Measurements from ENCODE around the gene COL2A1. TPM values are rescaled to one million over a fixed set of nuclear protein-coding genes. Genes with fewer than 3 reads are reported as not detected.

Gene COL2A1
- total RNA-seq, 1 donor from 2014 or later, result 3.8 TPM

DNA sequence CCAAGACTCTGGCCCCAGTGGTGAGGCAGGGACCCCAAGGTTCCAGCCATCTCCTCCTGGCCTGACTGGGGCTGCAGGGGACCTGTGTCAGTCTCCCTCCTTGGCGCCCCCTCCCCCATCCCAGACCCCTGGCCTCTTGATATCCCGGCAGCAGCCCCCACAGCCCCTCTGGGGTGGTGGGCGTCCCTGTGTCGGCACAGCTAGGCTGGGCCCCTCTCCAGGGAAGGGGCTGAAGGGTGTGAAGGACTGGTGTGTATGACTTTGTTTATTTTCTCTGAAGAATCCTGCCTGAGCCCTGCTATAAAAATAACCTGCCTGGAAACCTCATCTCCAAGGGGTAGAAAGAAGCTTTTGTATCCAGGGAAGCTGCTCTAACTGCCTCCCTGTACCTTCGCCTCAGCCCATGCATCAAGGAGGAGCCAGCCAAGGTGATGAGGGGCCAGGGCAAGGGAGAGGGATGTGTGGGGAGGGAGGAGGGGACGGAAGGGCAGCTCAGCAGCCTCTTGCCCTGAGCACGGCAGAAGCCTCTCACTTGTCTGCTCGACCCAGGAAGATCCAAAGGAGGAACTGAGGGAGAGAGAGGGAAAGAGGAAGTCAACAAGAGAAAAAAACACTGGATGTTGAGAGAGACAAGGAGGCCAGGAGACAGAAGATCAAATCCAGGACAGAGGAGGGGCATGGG is 25.4 kb upstream of the COL2A1 start:
- no peak for DNase-seq (ENCODE audit: low read depth)
- TF ChIP-seq CTCF (IDR thresholded peaks at IDR 0.05; ENCODE audit: insufficient read depth, low read length, poor library complexity, severe bottlenecking), result no peak
- H3K4me3 ChIP-seq (ENCODE audit: low read depth, low read length), result no peak overlapping the region
- H3K36me3 ChIP-seq (ENCODE audit: control insufficient read depth, insufficient read depth, low read length), result no peaks in the 10 kb centered on the region
- peaks cover 2% of the 10 kb centered on the region for H3K27me3 ChIP-seq (ENCODE audit: control insufficient read depth, insufficient read depth, low read length)

GRCh38 chr12:48028541-48029431 is 24.5 kb upstream of the COL2A1 start:
- Histone ChIP-seq H3K4me3 (ENCODE audit: low read depth, low read length) (no peak overlapping the region), H3K36me3 (ENCODE audit: control insufficient read depth, insufficient read depth, low read length) (no peaks in the 10 kb centered on the region), H3K27me3 (ENCODE audit: control insufficient read depth, insufficient read depth, low read length) (peaks cover 2% of the 10 kb centered on the region)
- no peak for DNase-seq (ENCODE audit: low read depth)
- TF ChIP-seq CTCF (IDR thresholded peaks at IDR 0.05; ENCODE audit: insufficient read depth, low read length, poor library complexity, severe bottlenecking), result no peak

GRCh38 chr12:48027183-48028002 is 23.1 kb upstream of the COL2A1 start:
- H3K27me3 ChIP-seq (ENCODE audit: control insufficient read depth, insufficient read depth, low read length), result peaks cover 7% of the 10 kb centered on the region
- no peak for TF ChIP-seq CTCF (IDR thresholded peaks at IDR 0.05; ENCODE audit: insufficient read depth, low read length, poor library complexity, severe bottlenecking)

DNA sequence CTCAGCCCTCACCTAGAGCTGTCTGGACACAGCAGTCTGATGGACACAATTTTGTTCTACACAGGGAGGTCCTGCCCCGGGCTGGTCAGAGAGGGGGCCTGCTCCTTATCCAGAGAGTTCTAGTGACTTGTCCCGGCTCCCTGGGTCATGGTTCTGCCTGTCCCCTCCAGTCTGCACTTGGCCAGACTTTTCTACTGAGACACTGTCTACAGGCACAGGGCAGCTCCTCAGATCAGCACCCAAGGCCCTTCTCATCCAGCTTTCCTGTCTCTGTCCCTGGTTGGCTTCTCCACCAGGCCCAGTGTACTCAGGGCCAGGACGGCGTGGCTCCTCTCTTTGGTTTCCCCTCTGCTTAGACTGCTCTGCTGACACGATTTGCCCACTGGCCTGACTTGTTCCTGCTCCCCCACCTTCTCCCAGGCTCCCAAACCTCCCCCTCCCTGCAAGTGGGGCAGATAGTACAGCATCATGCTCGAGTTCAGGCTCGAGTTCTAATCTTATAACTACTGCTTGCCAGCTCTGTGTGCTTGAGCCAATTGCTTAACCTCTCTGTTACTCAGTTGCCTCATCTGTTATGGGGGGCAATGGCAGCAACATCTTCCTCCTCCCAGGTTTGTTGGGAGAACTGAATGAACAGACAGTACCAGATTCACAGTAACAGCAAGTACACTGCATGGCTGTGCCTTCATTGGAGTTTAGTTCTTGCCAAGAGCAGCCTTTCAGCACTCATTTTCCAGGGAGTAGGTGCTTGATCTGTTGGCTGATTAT is 22.0 kb upstream of the COL2A1 start:
- no peak for DNase-seq (ENCODE audit: low read depth)
- Histone ChIP-seq H3K4me3 (ENCODE audit: low read depth, low read length) (no peak overlapping the region), H3K36me3 (ENCODE audit: control insufficient read depth, insufficient read depth, low read length) (no peaks in the 10 kb centered on the region), H3K27me3 (ENCODE audit: control insufficient read depth, insufficient read depth, low read length) (peaks cover 15% of the 10 kb centered on the region)
- TF ChIP-seq CTCF (IDR thresholded peaks at IDR 0.05; ENCODE audit: insufficient read depth, low read length, poor library complexity, severe bottlenecking), result no peak

More at GRCh38 chr12:48027183-48028002, 23.1 kb upstream of the COL2A1 start:
- no peak overlapping the region for H3K4me3 ChIP-seq (ENCODE audit: low read depth, low read length)
- DNase-seq (ENCODE audit: low read depth), result no peak
- H3K36me3 ChIP-seq (ENCODE audit: control insufficient read depth, insufficient read depth, low read length), result no peaks in the 10 kb centered on the region

DNA sequence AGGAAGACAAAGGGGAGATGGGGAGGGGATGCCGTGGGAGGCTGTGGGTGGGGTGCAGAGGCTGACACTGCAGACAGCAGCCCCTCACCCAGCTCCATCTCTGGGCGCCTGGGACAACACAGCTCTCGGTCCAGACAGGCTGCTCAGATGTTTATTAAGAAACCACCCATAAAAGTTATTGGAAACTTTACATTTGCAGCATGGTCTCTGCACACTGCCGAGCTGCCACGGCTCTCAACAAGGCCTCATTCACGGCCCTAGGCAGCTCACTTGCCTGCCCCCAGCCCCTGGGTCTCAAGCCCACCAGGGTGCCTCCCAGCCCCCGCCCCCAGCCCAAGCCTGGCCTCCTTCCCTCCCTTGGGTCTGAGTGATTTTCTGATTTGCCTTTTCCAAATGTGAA is 21.0 kb upstream of the COL2A1 start:
- TF ChIP-seq CTCF (IDR thresholded peaks at IDR 0.05; ENCODE audit: insufficient read depth, low read length, poor library complexity, severe bottlenecking), result no peak
- DNase-seq (ENCODE audit: low read depth), result no peak
- H3K27me3 ChIP-seq (ENCODE audit: control insufficient read depth, insufficient read depth, low read length), result peaks cover 15% of the 10 kb centered on the region
- no peak overlapping the region for H3K4me3 ChIP-seq (ENCODE audit: low read depth, low read length)
- no peaks in the 10 kb centered on the region for H3K36me3 ChIP-seq (ENCODE audit: control insufficient read depth, insufficient read depth, low read length)
